ENCODE data around the gene GNAQ. TPM values are rescaled to one million over a fixed set of nuclear protein-coding genes. Genes with fewer than 3 reads are reported as not detected.

GNAQ gene
- total RNA-seq (10 to 100 TPM; 21.0 to 52.3 (median 35.6) TPM), polyA plus RNA-seq (1 to 10 TPM; 4.4 to 5.6 (median 5.6) TPM)
- long read RNA-seq, donor 1, full-length matches to known transcripts: 14 of 14 reads
- long read RNA-seq, donor 1, partial matches to known transcripts: 0 of 14 reads
- long read RNA-seq, donor 1, other reads (novel, unspliced or antisense): 0 of 14 reads
- long read RNA-seq, donor 2, full-length matches to known transcripts: 3 of 3 reads
- long read RNA-seq, donor 2, partial matches to known transcripts: 0 of 3 reads
- long read RNA-seq, donor 2, other reads (novel, unspliced or antisense): 0 of 3 reads

DNA sequence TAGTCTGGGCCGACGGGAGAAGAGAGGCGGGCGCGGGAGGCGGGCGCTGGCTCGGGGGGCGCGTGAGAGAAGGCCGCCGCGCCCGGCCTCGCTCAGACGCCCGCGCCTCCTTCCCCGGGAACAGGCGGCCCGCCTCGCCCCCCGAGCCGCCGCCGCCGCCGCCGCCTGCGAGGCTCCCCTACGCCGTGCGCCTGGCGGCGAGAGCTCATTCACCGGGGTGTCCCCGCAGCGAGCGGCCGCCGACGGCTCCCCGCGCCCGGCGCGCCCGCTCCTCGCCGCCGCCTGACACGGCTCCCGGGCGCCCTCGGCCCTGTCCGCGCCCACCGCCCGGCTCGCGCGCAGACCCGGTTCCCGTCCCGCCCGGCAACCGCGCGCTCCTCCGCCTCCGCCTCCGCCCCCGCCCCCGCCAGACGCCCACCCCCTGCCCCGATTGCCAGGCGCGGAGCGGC lies at the start of gene GNAQ:
TSS of gene GNAQ (minus strand) at position 368 of the 449 bp plus-strand sequence. CDS start 576 bp downstream, outside the sequence.
- TF ChIP-seq POLR2A (IDR thresholded peaks at IDR 0.05): no peak
- no peak for TF ChIP-seq POLR2AphosphoS5 (IDR thresholded peaks at IDR 0.05)
- TF ChIP-seq, protein P1, sequence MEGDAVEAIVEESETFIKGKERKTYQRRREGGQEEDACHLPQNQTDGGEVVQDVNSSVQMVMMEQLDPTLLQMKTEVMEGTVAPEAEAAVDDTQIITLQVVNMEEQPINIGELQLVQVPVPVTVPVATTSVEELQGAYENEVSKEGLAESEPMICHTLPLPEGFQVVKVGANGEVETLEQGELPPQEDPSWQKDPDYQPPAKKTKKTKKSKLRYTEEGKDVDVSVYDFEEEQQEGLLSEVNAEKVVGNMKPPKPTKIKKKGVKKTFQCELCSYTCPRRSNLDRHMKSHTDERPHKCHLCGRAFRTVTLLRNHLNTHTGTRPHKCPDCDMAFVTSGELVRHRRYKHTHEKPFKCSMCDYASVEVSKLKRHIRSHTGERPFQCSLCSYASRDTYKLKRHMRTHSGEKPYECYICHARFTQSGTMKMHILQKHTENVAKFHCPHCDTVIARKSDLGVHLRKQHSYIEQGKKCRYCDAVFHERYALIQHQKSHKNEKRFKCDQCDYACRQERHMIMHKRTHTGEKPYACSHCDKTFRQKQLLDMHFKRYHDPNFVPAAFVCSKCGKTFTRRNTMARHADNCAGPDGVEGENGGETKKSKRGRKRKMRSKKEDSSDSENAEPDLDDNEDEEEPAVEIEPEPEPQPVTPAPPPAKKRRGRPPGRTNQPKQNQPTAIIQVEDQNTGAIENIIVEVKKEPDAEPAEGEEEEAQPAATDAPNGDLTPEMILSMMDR (IDR thresholded peaks at IDR 0.05 in 8 of 11, conservative IDR thresholded peaks at IDR 0.05 in 3 of 11): no peak
- Histone ChIP-seq H3K4me3 (peak within 1 kb of the TSS; percentile 45 to 79 (median 56)), H3K27me3 (replicated peaks in 1 of 7) (peaks cover 0 to 61% (median 30%) of the 10 kb centered on the region in 7 donors), H3K27ac (peak within 1 kb of the TSS; percentile 58 to 94 (median 90)), H3K9me3 (no peaks in the 10 kb centered on the region), H3K36me3 (no peaks in the 10 kb centered on the region), H3K4me1 (peaks cover 0 to 77% (median 41%) of the 10 kb centered on the region in 6 donors)
- intact Hi-C loops (cut with DNase I; ENCODE audit: low total_unique reads): no loop called here
- DNase-seq: peak; percentile 85
- 1 to 2% (median 2%) methylated on average over 14 to 79 of the region's 79 CpGs; no CpG with 5 or more reads in 1 of the 5 donors for WGBS, 5 donors

GRCh38 chr9:78074385-78075291 lies 43.0 kb upstream of the GNAQ start:
- Histone ChIP-seq H3K9me3 (peaks cover 0 to 21% (median 4%) of the 10 kb centered on the region in 8 donors), H3K4me1 (peaks cover 0 to 21% (median 2%) of the 10 kb centered on the region in 6 donors), H3K36me3 (no peaks in the 10 kb centered on the region), H3K4me3 (no peak overlapping the region), H3K27ac (peak overlapping the region in 3 of 8 donors; percentile 26 to 57 (median 41)), H3K27me3 (replicated peaks in 1 of 7) (no peaks in the 10 kb centered on the region)
- DNase-seq: no peak
- 42 to 50% (median 49%) methylated on average over 4 of the region's 4 CpGs for WGBS, 5 donors
- no peak for TF ChIP-seq POLR2AphosphoS5 (IDR thresholded peaks at IDR 0.05)
- TF ChIP-seq, protein P1 (IDR thresholded peaks at IDR 0.05 in 8 of 11, conservative IDR thresholded peaks at IDR 0.05 in 3 of 11): no peak
- TF ChIP-seq POLR2A (IDR thresholded peaks at IDR 0.05): no peak
- intact Hi-C loops (cut with DNase I; ENCODE audit: low total_unique reads): no loop called here

GRCh38 chr9:78073722-78074121 lies 42.1 kb upstream of the GNAQ start:
- Histone ChIP-seq H3K27ac (peak overlapping the region in 3 of 8 donors; percentile 26 to 57 (median 41)), H3K4me3 (no peak overlapping the region), H3K27me3 (replicated peaks in 1 of 7) (no peaks in the 10 kb centered on the region), H3K4me1 (peaks cover 0 to 21% (median 2%) of the 10 kb centered on the region in 6 donors), H3K9me3 (peaks cover 0 to 11% (median 3%) of the 10 kb centered on the region in 8 donors), H3K36me3 (no peaks in the 10 kb centered on the region)
- DNase-seq: no peak
- intact Hi-C loops (cut with DNase I; ENCODE audit: low total_unique reads): no loop called here
- no peak for TF ChIP-seq POLR2AphosphoS5 (IDR thresholded peaks at IDR 0.05)
- TF ChIP-seq, protein P1 (IDR thresholded peaks at IDR 0.05 in 8 of 11, conservative IDR thresholded peaks at IDR 0.05 in 3 of 11): no peak
- 50 to 71% (median 54%) methylated on average over 8 of the region's 8 CpGs for WGBS, 5 donors
